ENCODE results near the gene ZNF384.

DNA sequence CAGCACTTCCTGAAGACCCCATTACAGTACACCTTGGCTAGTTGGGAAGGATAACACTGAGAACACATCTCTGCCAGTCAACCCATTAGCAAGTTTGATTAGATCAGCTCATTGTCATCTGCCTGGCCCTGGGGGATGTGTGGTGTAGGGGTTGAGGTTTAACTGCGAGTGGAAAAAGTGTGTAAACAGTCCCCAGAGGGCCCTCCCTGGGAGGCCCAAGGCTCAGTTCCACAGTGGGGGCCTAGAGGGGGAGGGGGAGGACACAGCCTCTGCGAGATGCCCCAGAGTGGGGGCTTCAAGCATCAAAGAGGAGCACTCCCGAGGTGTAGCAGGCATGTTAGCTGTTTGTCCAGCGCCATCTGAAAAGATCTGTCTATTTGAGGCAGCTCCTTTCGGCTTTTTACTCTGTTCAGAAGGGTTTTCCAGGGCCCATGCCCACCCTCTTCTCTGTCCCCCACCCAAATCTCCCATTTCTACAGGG is 53.8 kb downstream of the ZNF384 start:
- TF ChIP-seq, protein P1, sequence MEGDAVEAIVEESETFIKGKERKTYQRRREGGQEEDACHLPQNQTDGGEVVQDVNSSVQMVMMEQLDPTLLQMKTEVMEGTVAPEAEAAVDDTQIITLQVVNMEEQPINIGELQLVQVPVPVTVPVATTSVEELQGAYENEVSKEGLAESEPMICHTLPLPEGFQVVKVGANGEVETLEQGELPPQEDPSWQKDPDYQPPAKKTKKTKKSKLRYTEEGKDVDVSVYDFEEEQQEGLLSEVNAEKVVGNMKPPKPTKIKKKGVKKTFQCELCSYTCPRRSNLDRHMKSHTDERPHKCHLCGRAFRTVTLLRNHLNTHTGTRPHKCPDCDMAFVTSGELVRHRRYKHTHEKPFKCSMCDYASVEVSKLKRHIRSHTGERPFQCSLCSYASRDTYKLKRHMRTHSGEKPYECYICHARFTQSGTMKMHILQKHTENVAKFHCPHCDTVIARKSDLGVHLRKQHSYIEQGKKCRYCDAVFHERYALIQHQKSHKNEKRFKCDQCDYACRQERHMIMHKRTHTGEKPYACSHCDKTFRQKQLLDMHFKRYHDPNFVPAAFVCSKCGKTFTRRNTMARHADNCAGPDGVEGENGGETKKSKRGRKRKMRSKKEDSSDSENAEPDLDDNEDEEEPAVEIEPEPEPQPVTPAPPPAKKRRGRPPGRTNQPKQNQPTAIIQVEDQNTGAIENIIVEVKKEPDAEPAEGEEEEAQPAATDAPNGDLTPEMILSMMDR (conservative IDR thresholded peaks at IDR 0.05; ENCODE audit: low read length): no peak
- no peak for TF ChIP-seq EZH2phosphoT487 (IDR thresholded peaks at IDR 0.05; ENCODE audit: borderline replicate concordance, low read depth, low read length)

Measured in OCI-LY7 (cell line).